RWPE1 (cell line): Measurements from ENCODE around the gene SPATA9.

ENCODE experiments used
- CTCF ChIA-PET: fragments of 350-600 bp; sonication (Branson Sonifier 250); formaldehyde crosslinking; extraction: SDS; loops from one replicate; lab custom pipeline; 2021; lab: Yijun Ruan, JAX
- POLR2A ChIA-PET: fragments of 400-600 bp; formaldehyde crosslinking; extraction: SDS; loops from one replicate; lab custom pipeline; 2020; ENCODE audit warnings: antibody characterized with exemption; ENCODE audit not compliant: low non-redundant PET; lab: Yijun Ruan, JAX
- DNase-seq: peaks from one replicate; pipeline ENCODE4 v3.0.0; 2012; ENCODE audit warnings: low spot score
- H3K27ac ChIP-seq: fragments of 450-650 bp; 2 replicates; pipeline ENCODE4 v1.5.1; 2017
- TF ChIP-seq, protein P1 (sequence below): fragments of 450-650 bp; conservative IDR thresholded peaks from 2 replicates; pipeline ENCODE4 v1.5.1; 2017; ENCODE audit warnings: low read depth, mild to moderate bottlenecking

SPATA9 gene

GRCh38 chr5:95630394-95630917 lies 52.3 kb downstream of the SPATA9 start:
- POLR2A ChIA-PET, result no interaction called here
- TF ChIP-seq, protein P1, sequence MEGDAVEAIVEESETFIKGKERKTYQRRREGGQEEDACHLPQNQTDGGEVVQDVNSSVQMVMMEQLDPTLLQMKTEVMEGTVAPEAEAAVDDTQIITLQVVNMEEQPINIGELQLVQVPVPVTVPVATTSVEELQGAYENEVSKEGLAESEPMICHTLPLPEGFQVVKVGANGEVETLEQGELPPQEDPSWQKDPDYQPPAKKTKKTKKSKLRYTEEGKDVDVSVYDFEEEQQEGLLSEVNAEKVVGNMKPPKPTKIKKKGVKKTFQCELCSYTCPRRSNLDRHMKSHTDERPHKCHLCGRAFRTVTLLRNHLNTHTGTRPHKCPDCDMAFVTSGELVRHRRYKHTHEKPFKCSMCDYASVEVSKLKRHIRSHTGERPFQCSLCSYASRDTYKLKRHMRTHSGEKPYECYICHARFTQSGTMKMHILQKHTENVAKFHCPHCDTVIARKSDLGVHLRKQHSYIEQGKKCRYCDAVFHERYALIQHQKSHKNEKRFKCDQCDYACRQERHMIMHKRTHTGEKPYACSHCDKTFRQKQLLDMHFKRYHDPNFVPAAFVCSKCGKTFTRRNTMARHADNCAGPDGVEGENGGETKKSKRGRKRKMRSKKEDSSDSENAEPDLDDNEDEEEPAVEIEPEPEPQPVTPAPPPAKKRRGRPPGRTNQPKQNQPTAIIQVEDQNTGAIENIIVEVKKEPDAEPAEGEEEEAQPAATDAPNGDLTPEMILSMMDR, result no peak
- no peak overlapping the region for H3K27ac ChIP-seq
- no peak for DNase-seq
- CTCF ChIA-PET, result interaction anchor here (0.6 to 1.6 kb wide), 2 partner anchors 10 to 13 kb away, joined by 3 to 4 read pairs; no protein-coding TSS in a partner anchor

GRCh38 chr5:95628933-95629332 lies 53.9 kb downstream of the SPATA9 start:
- TF ChIP-seq, protein P1, result no peak
- no peak for DNase-seq
- no peak overlapping the region for H3K27ac ChIP-seq
- CTCF ChIA-PET, result interaction anchor here (0.6 kb wide), 1 partner anchor 211 kb away, joined by 3 read pairs; no protein-coding TSS in a partner anchor
- POLR2A ChIA-PET, result no interaction called here

DNA sequence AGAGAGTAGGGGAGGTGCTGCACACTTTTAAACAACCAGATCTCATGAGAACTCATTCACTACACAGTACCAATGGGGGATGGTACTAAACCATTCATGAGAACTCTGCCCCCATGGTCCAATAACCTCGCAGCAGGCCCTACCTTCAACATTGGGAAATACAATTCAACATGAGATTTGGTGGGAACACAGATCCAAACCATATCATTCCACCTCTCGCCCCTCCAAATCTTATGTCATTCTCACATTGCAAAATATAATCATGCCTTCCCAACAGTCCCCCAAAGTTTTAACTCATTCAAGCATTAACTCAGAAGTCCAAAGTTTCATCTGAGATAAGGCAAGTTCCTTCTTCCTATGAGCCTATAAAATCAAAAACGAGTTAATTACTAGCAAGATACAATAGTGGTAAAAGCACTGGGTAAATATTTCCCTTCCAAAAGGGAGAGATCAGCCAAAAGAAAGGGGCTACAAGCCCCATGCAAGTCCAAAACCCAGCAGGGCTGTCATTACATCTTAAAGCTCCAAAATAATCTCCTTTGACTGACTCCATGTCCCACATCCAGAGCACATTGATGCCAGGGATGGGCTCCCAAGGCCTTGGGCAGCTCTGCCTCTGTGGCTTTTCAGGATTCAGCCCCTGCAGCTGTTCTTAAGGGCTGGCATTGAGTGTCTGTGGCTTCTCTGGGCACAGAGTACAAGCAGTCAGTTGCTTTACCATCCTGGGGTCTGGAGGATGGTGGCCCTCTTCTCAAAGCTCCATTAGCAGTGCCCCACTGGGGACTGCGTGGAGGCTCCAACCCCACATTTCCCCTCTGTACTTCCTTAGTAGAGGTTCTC lies 54.6 kb downstream of the SPATA9 start:
- no peak for DNase-seq
- H3K27ac ChIP-seq, result no peak overlapping the region
- ChIA-PET CTCF (no interaction called here), POLR2A (no interaction called here)
- TF ChIP-seq, protein P1, result no peak

- TF ChIP-seq, protein P1, result no peak
- no peak for DNase-seq
- POLR2A ChIA-PET, result no interaction called here
- no peak overlapping the region for H3K27ac ChIP-seq
- CTCF ChIA-PET, result no interaction called here
These were observed 56.1 kb downstream of the SPATA9 start for GRCh38 chr5:95626701-95627100.

DNA sequence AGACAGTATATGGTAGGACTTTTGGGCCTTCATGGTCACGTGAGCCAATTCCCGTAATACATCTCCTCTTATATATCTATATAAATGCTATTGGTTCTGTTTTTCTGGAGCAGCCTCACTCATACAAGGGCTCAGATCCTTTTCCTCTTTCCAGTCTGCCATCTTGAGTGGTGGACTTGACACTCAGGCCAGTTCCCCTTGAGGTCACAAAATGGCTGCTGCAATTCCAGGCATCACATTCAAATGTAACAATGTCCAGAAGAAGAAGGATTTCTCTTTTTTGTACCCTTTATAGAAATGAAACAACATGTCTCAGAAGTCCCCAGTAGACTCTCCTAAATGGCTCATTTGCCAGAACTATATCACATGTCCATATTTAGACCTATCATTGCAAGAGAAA lies 58.4 kb downstream of the SPATA9 start:
- ChIA-PET CTCF (no interaction called here), POLR2A (no interaction called here)
- no peak for DNase-seq
- H3K27ac ChIP-seq, result no peak overlapping the region
- TF ChIP-seq, protein P1, result no peak

DNA sequence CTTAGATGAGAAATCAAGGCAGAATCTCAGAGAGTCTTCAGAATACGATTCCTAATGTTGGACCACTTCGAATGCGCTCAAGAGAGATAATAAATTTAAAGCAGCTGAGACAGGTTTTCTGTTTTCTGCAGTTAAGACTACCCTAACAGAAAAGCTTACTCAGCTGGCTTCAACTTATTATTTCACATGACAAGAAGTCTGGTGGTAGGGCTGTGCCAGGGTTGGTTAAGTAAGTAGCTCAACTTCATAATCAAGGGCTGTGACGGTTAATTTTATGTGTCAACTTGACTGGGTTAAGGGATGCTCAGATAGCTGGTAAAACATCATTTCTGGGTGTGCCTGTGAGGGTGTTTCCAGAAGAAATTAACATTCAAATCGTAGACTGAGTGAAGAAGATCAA lies 59.1 kb downstream of the SPATA9 start:
- CTCF ChIA-PET, result interaction anchor here (0.6 kb wide), 1 partner anchor 189 kb away, joined by 3 read pairs; no protein-coding TSS in a partner anchor
- TF ChIP-seq, protein P1, result no peak
- DNase-seq, result no peak
- POLR2A ChIA-PET, result no interaction called here
- no peak overlapping the region for H3K27ac ChIP-seq
